SK-N-SH (cell line): ENCODE data around the gene MFSD12.

Experiments
- EP300 ChIP-seq, 2 experiments: IDR thresholded peaks; 2 replicates each; pipeline versions ENCODE4 v1.4.0 to v1.6.1; 2012; ENCODE audit warnings: borderline replicate concordance in 1 of 2, low read depth in 1 of 2, low read length in 1 of 2
- POLR2AphosphoS5 ChIP-seq: IDR thresholded peaks from 2 replicates; pipeline ENCODE4 v1.6.1; 2012; ENCODE audit warnings: low read depth, low read length
- TF ChIP-seq, protein P1 (sequence below): IDR thresholded peaks from 2 replicates; pipeline ENCODE4 v1.4.0; 2012; ENCODE audit warnings: low read depth

DNA sequence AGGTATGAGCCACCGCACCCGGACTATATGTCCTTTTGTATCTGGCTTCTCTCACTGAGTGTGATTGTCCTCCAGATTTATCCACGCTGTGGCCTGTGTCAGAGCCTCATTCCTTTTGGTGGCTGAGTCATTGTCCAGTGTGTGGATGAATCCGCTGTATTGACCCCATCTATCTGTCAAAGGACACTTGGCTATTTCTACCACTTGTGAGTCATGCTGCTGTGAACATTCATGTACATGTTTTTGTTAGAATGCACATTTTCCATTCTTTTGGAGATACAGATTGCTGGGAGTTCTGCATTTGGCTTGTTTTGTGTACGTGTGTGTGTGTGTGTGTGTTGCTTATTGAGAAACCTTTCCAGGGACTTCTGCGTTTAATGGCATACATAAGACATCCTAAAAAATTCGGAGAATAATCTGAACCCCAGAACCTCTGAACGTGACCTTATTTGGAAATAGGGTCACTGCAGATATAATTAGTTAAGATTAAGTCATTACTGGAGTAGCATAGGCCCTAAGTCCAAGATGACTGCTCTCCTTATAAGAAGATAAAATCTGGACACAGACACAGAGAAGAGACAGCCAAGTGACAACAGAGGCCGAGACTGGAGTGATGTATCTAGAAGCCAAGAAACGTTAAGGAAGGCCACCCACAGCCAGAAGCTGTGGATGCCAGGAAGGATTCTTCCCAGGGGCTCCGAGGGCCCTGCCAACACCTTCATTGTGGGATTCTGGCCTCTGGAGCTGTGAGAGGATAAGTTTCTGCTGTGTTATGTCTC lies 23.0 kb upstream of the MFSD12 start:
- TF ChIP-seq EP300 (IDR thresholded peaks at IDR 0.05; ENCODE audit: borderline replicate concordance in 1 of 2, low read depth in 1 of 2, low read length in 1 of 2): peak in 1 of 2 experiments; percentile 28; a peak in 1 of 4 replicates
- TF ChIP-seq, protein P1, sequence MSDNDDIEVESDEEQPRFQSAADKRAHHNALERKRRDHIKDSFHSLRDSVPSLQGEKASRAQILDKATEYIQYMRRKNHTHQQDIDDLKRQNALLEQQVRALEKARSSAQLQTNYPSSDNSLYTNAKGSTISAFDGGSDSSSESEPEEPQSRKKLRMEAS: 0 out of 2 replicates have a peak, but pooled peaks have one; percentile 53
- peak; percentile 41; the same call in 1 of the 2 replicates for TF ChIP-seq POLR2AphosphoS5
